Esophagus muscularis mucosa (tissue), 4 donors: ENCODE data around the gene L3MBTL2. TPM values are rescaled to one million over a fixed set of nuclear protein-coding genes. Genes with fewer than 3 reads are reported as not detected.

Experiments used
- DNase-seq: peaks from one replicate; pipeline ENCODE4 v3.0.0-alpha.2; 2017; ENCODE audit errors: extremely low spot score
- H3K27ac ChIP-seq, 4 donors: fragments of 200-600 bp; sonication (generic); replicated peaks in 1 of 4; 1 replicate in 3 of 4; 2 replicates in 1 of 4; pipeline ENCODE4 v1.5.1; 2016 to 2019; ENCODE audit warnings: mild to moderate bottlenecking in 1 of 4
- H3K27me3 ChIP-seq, 4 donors: fragments of 200-600 bp; sonication (generic); one replicate each; pipeline versions ENCODE4 v1.5.1 to v1.6.0; 2016 to 2019
- H3K36me3 ChIP-seq, 4 donors: fragments of 200-600 bp; sonication (generic); one replicate each; pipeline ENCODE4 v1.5.1; 2016 to 2019
- H3K4me1 ChIP-seq, 4 donors: fragments of 200-600 bp; sonication (generic); one replicate each; pipeline ENCODE4 v1.5.1; 2016 to 2019
- H3K4me3 ChIP-seq, 4 donors: fragments of 200-600 bp; sonication (generic); 1 replicate in 2 of 4; 2 replicates in 2 of 4; pipeline ENCODE4 v1.5.1; 2016 to 2019; ENCODE audit warnings: mild to moderate bottlenecking in 4 of 4, moderate library complexity in 1 of 4
- H3K9me3 ChIP-seq, 4 donors: fragments of 200-600 bp; sonication (generic); 1 replicate in 3 of 4; 2 replicates in 1 of 4; pipeline ENCODE4 v1.5.1; 2016 to 2019
- EP300 ChIP-seq: sonication (generic); formaldehyde crosslinking; IDR thresholded peaks from one replicate; pipeline ENCODE4 v1.6.1; 2017; ENCODE audit warnings: antibody characterized with exemption
- POLR2A ChIP-seq: fragments of 450-650 bp; IDR thresholded peaks from one replicate; pipeline ENCODE4 v1.6.1; 2017; ENCODE audit warnings: antibody characterized with exemption, moderate library complexity, mild to moderate bottlenecking, low read depth
- POLR2AphosphoS5 ChIP-seq, 2 donors: sonication (generic); formaldehyde crosslinking; IDR thresholded peaks; one replicate each; pipeline ENCODE4 v1.6.1; 2017; ENCODE audit warnings: antibody characterized with exemption in 2 of 2
- WGBS: methylation state at CpG from one replicate; pipeline ENCODE4 v1.1.5; 2018; 5-methylcytosine and 5-hydroxymethylcytosine counted together
- intact Hi-C: fragments of 100-400 bp; cut with DNase I; formaldehyde crosslinking; loops from one replicate; pipeline ENCODE4 v1.15.1; 2023
- total RNA-seq, 4 donors: library from RNA; depleted of rRNA; stranded (reverse); fragments of >200 nt; gene quantifications; one replicate each; pipeline versions ENCODE4 v1.1.0 to v1.2.1, GENCODE V29; 2016
- TF ChIP-seq, protein P1 (sequence below), 3 experiments: fragments of 200-600 bp in 2 of 3; fragments of 450-650 bp in 1 of 3; sonication (generic) in 2 of 3; IDR thresholded peaks; one replicate each; pipeline ENCODE4 v1.5.1; 2017 to 2019; ENCODE audit warnings: antibody characterized with exemption in 3 of 3, mild to moderate bottlenecking in 2 of 3, moderate library complexity in 1 of 3

The L3MBTL2 gene
- total RNA-seq, 4 donors from 2014 or later: 17.4 to 29.9 (median 22.4) TPM

DNA sequence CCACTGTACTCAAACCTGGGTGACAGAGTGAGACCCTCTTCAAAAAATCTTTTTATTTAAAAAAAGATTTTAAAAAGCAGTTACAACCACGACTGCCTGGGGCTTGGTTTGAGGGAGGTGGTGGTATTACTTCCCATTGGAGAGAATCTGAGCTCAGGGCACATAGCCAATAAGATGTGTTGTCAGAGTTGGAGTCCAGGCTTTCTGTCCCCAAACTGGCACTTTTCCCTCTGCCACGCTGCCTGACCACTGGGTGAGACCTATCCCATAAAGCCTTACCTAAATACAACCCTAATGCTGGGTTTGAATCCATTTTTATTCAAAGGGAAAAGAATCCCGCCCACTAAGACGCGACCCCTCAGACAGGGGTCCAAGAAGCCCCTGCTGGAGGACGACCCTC lies 24.1 kb downstream of the L3MBTL2 start:
- DNase-seq: no peak
- Histone ChIP-seq H3K4me3 (no peak overlapping the region), H3K4me1 (peaks cover 0 to 30% (median 0%) of the 10 kb centered on the region in 4 donors), H3K9me3 (no peaks in the 10 kb centered on the region), H3K27ac (no peak overlapping the region), H3K36me3 (peaks cover 22 to 76% (median 57%) of the 10 kb centered on the region in 4 donors), H3K27me3 (no peaks in the 10 kb centered on the region)
- TF ChIP-seq POLR2AphosphoS5 (IDR thresholded peaks at IDR 0.05) (no peak), EP300 (no peak), POLR2A (no peak)
- TF ChIP-seq, protein P1, sequence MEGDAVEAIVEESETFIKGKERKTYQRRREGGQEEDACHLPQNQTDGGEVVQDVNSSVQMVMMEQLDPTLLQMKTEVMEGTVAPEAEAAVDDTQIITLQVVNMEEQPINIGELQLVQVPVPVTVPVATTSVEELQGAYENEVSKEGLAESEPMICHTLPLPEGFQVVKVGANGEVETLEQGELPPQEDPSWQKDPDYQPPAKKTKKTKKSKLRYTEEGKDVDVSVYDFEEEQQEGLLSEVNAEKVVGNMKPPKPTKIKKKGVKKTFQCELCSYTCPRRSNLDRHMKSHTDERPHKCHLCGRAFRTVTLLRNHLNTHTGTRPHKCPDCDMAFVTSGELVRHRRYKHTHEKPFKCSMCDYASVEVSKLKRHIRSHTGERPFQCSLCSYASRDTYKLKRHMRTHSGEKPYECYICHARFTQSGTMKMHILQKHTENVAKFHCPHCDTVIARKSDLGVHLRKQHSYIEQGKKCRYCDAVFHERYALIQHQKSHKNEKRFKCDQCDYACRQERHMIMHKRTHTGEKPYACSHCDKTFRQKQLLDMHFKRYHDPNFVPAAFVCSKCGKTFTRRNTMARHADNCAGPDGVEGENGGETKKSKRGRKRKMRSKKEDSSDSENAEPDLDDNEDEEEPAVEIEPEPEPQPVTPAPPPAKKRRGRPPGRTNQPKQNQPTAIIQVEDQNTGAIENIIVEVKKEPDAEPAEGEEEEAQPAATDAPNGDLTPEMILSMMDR (IDR thresholded peaks at IDR 0.05): no peak
- intact Hi-C loops: no loop called here
- 84% methylated on average over 6 of the region's 6 CpGs for WGBS

DNA sequence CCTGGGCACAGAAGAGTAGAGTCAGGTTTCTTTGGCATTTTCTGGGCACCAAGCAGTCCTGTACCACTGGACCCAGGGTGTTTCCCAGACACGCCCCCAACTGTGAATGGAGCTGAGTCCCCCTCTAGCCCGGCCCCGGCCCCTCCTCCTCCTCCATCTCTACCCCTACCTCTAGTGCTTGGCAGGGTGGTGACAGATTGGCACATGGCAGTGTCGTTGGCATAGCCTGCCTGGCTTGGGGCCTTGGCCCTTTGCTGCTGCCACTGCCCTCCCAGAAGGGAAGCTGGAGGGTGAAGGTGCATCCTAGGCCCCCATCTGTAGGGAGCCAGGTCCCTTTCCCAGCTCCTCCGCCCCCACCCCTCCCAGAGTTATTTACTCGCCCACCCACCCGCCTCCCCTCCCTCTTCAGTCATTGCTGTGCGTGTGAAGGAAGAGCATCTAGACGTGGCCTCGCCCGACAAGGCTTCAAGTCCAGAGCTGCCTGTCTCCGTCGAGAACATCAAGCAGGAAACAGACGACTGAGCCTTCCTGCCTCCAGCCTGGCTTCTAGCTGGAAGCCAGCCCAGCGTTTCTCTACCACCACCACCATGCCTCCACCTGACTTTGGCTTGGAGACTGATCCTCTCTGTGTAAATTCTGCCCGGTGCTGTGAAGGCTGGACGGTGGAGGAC lies 24.8 kb downstream of the L3MBTL2 start:
- no peak for DNase-seq
- WGBS: 70% methylated on average over 17 of the region's 17 CpGs
- H3K27me3 ChIP-seq: no peaks in the 10 kb centered on the region
- H3K27ac ChIP-seq: no peak overlapping the region
- H3K4me3 ChIP-seq: no peak overlapping the region
- no peaks in the 10 kb centered on the region for H3K9me3 ChIP-seq
- H3K4me1 ChIP-seq: peaks cover 0 to 30% (median 0%) of the 10 kb centered on the region in 4 donors
- peaks cover 22 to 70% (median 51%) of the 10 kb centered on the region in 4 donors for H3K36me3 ChIP-seq
- intact Hi-C loops: no loop called here
- no peak for TF ChIP-seq EP300
- no peak for TF ChIP-seq POLR2A

DNA sequence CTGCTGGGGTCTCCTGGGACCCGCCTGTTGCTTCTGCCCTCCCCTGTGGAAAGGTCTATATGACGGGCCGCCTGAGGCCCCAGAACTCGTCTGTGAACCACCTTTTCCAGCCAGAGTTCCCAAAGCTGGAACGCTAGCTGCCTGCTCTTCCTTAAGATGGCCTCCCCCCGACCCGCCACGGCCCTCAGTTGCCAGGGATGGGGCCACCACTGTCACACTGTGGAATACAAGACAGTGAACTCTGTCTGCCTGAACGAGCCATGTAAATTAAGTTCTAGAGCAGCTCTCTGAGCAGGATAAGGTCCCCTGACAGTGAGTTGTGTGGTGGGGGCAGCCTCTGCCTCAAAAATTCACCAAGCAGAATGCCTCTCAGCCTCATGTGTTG lies 25.3 kb downstream of the L3MBTL2 start:
- Histone ChIP-seq H3K27ac (no peak overlapping the region), H3K4me3 (no peak overlapping the region), H3K36me3 (peaks cover 22 to 64% (median 45%) of the 10 kb centered on the region in 4 donors), H3K9me3 (no peaks in the 10 kb centered on the region), H3K27me3 (no peaks in the 10 kb centered on the region), H3K4me1 (peaks cover 0 to 35% (median 0%) of the 10 kb centered on the region in 4 donors)
- TF ChIP-seq, protein P1 (IDR thresholded peaks at IDR 0.05): no peak
- no peak for DNase-seq
- intact Hi-C loops: no loop called here
- 89% methylated on average over 8 of the region's 9 CpGs for WGBS

DNA sequence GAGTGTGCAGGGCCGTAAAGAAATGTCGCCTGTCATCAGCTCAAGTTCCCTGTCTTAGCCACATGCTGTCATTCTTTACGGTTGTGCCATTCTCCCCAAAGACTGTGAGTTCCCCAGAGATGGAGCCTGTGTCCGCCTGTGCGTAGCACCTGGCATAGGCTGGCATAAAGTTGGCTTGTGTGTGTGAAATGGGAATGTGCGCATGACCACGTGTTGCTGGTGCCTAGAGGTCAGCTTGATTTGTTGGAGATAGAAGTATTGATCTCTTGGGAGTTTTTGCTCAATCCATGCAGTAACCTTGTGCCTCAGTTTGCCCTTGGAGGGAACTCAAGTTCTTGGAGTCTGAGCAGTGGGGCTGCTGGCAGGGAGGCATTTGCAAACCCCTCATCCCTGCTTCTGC lies 26.3 kb downstream of the L3MBTL2 start:
- DNase-seq: no peak
- no peak overlapping the region for H3K4me3 ChIP-seq
- no peaks in the 10 kb centered on the region for H3K27me3 ChIP-seq
- H3K9me3 ChIP-seq: no peaks in the 10 kb centered on the region
- 90% methylated on average over 7 of the region's 7 CpGs for WGBS
- TF ChIP-seq EP300: no peak
- TF ChIP-seq POLR2A: no peak
- TF ChIP-seq, protein P1 (IDR thresholded peaks at IDR 0.05): no peak
- TF ChIP-seq POLR2AphosphoS5 (IDR thresholded peaks at IDR 0.05): no peak
- H3K36me3 ChIP-seq: peaks cover 16 to 55% (median 36%) of the 10 kb centered on the region in 4 donors
- H3K4me1 ChIP-seq: peaks cover 0 to 36% (median 3%) of the 10 kb centered on the region in 4 donors
- H3K27ac ChIP-seq: no peak overlapping the region
- intact Hi-C loops: no loop called here

DNA sequence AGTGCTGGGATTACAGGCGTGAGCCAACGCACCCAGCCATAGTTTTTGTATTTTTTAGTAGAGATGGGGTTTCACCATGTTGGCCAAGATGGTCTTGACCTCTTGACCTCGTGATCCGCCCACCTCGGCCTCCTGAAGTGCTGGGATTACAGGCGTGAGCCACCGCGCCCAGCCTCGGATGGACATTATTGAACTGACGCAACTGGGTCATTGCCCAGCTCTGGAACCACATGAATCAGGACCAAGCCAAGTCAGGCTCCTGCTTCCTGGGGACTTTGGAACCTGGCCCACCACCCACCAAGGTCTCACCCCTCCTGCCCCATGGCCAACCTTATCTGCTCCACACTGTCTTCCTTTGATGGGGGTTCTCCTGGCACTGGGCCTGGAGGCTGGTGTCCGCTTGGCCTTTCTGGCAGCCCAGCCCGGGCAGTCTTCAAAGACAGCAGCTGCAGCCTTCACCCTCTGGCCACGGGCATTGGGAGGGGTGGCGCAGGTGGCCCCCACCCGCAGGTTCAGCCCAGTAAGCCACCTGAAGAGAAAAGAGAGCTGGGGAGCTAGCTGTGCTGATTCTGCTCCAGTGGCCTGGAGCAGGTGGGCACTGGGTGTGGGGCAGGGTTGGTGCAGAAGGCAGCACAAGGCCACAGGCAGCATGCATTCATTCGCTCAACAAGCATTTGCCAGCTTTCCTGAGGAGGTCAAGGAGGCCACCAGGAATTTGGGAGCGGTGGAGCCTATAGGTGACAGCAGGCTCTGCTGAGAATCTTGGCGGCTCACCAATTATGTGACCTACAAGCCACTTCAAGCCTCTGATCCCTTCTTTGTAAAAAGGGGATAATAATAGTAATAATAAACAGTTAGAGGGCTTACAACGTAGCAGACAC lies 29.9 kb downstream of the L3MBTL2 start:
- intact Hi-C loops: no loop called here
- Histone ChIP-seq H3K36me3 (peaks cover 0 to 18% (median 8%) of the 10 kb centered on the region in 4 donors), H3K9me3 (no peaks in the 10 kb centered on the region), H3K4me3 (no peak overlapping the region), H3K4me1 (peaks cover 25 to 46% (median 27%) of the 10 kb centered on the region in 4 donors), H3K27ac (no peak overlapping the region), H3K27me3 (no peaks in the 10 kb centered on the region)
- no peak for DNase-seq
- WGBS: 89% methylated on average over 12 of the region's 19 CpGs
- TF ChIP-seq EP300 (no peak), POLR2A (no peak), POLR2AphosphoS5 (IDR thresholded peaks at IDR 0.05) (no peak)
- TF ChIP-seq, protein P1 (IDR thresholded peaks at IDR 0.05): no peak
